Common myeloid progenitor, CD34-positive (primary cell): ENCODE data around the gene HDAC4.

Experiments used
- CTCF ChIA-PET: fragments of 350-600 bp; sonication (Branson Sonifier 250); formaldehyde crosslinking; loops from one replicate; lab custom pipeline; 2021; ENCODE audit warnings: antibody characterized with exemption; lab: Charles Lee
- POLR2A ChIA-PET: fragments of 350-600 bp; sonication (Branson Sonifier 250); formaldehyde crosslinking; loops from one replicate; lab custom pipeline; 2021; ENCODE audit warnings: antibody characterized with exemption; lab: Charles Lee
- DNase-seq, 3 donors: peaks; one replicate each; pipeline versions ENCODE4 v3.0.0 to v3.0.0-alpha.2; 2013
- H3K27ac ChIP-seq, 2 experiments: 1 replicate in 1 of 2; 2 replicates in 1 of 2; pipeline ENCODE4 v1.7.0; 2013; ENCODE audit warnings: inconsistent platforms in 2 of 2, low read length in 2 of 2, mild to moderate bottlenecking in 2 of 2, low read depth in 1 of 2, moderate library complexity in 1 of 2; ENCODE audit not compliant: severe bottlenecking in 2 of 2, insufficient read depth in 1 of 2, poor library complexity in 1 of 2
- H3K27me3 ChIP-seq, 5 experiments: replicated peaks in 2 of 5; 1 replicate in 3 of 5; 2 replicates in 2 of 5; pipeline versions ENCODE4 v1.6.1 to v1.7.0; 2013; ENCODE audit warnings: low read length in 4 of 5, mild to moderate bottlenecking in 2 of 5, moderate library complexity in 2 of 5, inconsistent platforms in 1 of 5; ENCODE audit not compliant: insufficient read depth in 5 of 5, control insufficient read depth in 4 of 5
- H3K36me3 ChIP-seq, 4 experiments: 1 replicate in 2 of 4; 2 replicates in 2 of 4; pipeline versions ENCODE4 v1.6.1 to v1.7.0; 2013; ENCODE audit warnings: low read length in 3 of 4, control low read depth in 1 of 4, mild to moderate bottlenecking in 1 of 4; ENCODE audit not compliant: control insufficient read depth in 4 of 4, insufficient read depth in 4 of 4
- H3K4me1 ChIP-seq, 4 experiments: 1 replicate in 3 of 4; 2 replicates in 1 of 4; pipeline versions ENCODE4 v1.6.1 to v1.7.1; 2013; ENCODE audit warnings: low read length in 3 of 4, mild to moderate bottlenecking in 3 of 4, control low read depth in 1 of 4, inconsistent platforms in 1 of 4, moderate library complexity in 1 of 4; ENCODE audit not compliant: control insufficient read depth in 4 of 4, insufficient read depth in 4 of 4; ENCODE audit errors: control extremely low read depth in 1 of 4
- H3K4me3 ChIP-seq, 7 experiments: 1 replicate in 4 of 7; 2 replicates in 3 of 7; pipeline versions ENCODE4 v1.5.1 to v1.7.0; 2013; ENCODE audit warnings: mild to moderate bottlenecking in 7 of 7, low read length in 6 of 7, moderate library complexity in 6 of 7, inconsistent platforms in 2 of 7, low read depth in 2 of 7, control low read depth in 1 of 7; ENCODE audit not compliant: insufficient read depth in 4 of 7, control insufficient read depth in 1 of 7; ENCODE audit errors: extremely low read depth in 1 of 7
- H3K9me3 ChIP-seq, 5 experiments: 1 replicate in 4 of 5; 2 replicates in 1 of 5; pipeline versions ENCODE4 v1.6.1 to v1.7.1; 2013; ENCODE audit warnings: low read length in 4 of 5, mild to moderate bottlenecking in 2 of 5, inconsistent platforms in 1 of 5, low read depth in 1 of 5, moderate library complexity in 1 of 5; ENCODE audit not compliant: control insufficient read depth in 4 of 5, insufficient read depth in 2 of 5; ENCODE audit errors: control extremely low read depth in 1 of 5
- WGBS: methylation state at CpG from one replicate; pipeline ENCODE4 v1.1.5; 2013; ENCODE audit not compliant: insufficient coverage; 5-methylcytosine and 5-hydroxymethylcytosine counted together

The HDAC4 gene

GRCh38 chr2:239025951-239026461, 374.8 kb downstream of the HDAC4 start:
- H3K4me1 ChIP-seq = no peaks in the 10 kb centered on the region
- H3K27ac ChIP-seq = no peak overlapping the region
- POLR2A ChIA-PET = no interaction called here
- 79% methylated on average over 10 of the region's 14 CpGs for WGBS
- peaks cover 0 to 33% (median 8%) of the 10 kb centered on the region in 5 experiments for H3K27me3 ChIP-seq
- H3K36me3 ChIP-seq = no peaks in the 10 kb centered on the region
- CTCF ChIA-PET = no interaction called here
- no peak for DNase-seq
- no peaks in the 10 kb centered on the region for H3K9me3 ChIP-seq
- H3K4me3 ChIP-seq = no peak overlapping the region

- WGBS = 89% methylated on average over 18 of the region's 20 CpGs
- peaks cover 0 to 34% (median 3%) of the 10 kb centered on the region in 5 experiments for H3K27me3 ChIP-seq
- ChIA-PET POLR2A (no interaction called here), CTCF (no interaction called here)
- no peak overlapping the region for H3K27ac ChIP-seq
- H3K36me3 ChIP-seq = no peaks in the 10 kb centered on the region
- no peaks in the 10 kb centered on the region for H3K9me3 ChIP-seq
- no peak for DNase-seq
- H3K4me1 ChIP-seq = no peaks in the 10 kb centered on the region
- H3K4me3 ChIP-seq = no peak overlapping the region
Measured at GRCh38 chr2:239025096-239025801, 375.6 kb downstream of the HDAC4 start.

- Histone ChIP-seq H3K27me3 (peaks cover 0 to 24% (median 1%) of the 10 kb centered on the region in 5 experiments), H3K9me3 (no peaks in the 10 kb centered on the region), H3K27ac (no peak overlapping the region), H3K36me3 (no peaks in the 10 kb centered on the region), H3K4me3 (no peak overlapping the region), H3K4me1 (no peaks in the 10 kb centered on the region)
- ChIA-PET POLR2A (no interaction called here), CTCF (no interaction called here)
- no peak for DNase-seq
- WGBS = 98% methylated on average over 7 of the region's 7 CpGs
Measured at GRCh38 chr2:239024226-239024625, 376.6 kb downstream of the HDAC4 start.

GRCh38 chr2:239022437-239023260, 378.2 kb downstream of the HDAC4 start:
- Histone ChIP-seq H3K4me1 (no peaks in the 10 kb centered on the region), H3K27ac (no peak overlapping the region), H3K27me3 (peaks cover 0 to 20% (median 1%) of the 10 kb centered on the region in 5 experiments), H3K4me3 (no peak overlapping the region), H3K9me3 (no peaks in the 10 kb centered on the region), H3K36me3 (no peaks in the 10 kb centered on the region)
- ChIA-PET CTCF (no interaction called here), POLR2A (no interaction called here)
- no peak for DNase-seq
- WGBS = 93% methylated on average over 12 of the region's 16 CpGs

- no peak for DNase-seq
- Histone ChIP-seq H3K4me1 (no peaks in the 10 kb centered on the region), H3K4me3 (no peak overlapping the region), H3K27ac (no peak overlapping the region), H3K36me3 (no peaks in the 10 kb centered on the region), H3K9me3 (no peaks in the 10 kb centered on the region), H3K27me3 (peaks cover 0 to 20% (median 1%) of the 10 kb centered on the region in 5 experiments)
- WGBS = 88% methylated on average over 16 of the region's 18 CpGs
- ChIA-PET POLR2A (no interaction called here), CTCF (no interaction called here)
Measured at GRCh38 chr2:239021651-239022436, 379.0 kb downstream of the HDAC4 start.

- Histone ChIP-seq H3K27me3 (peaks cover 0 to 20% (median 1%) of the 10 kb centered on the region in 5 experiments), H3K36me3 (no peaks in the 10 kb centered on the region), H3K27ac (no peak overlapping the region), H3K9me3 (no peaks in the 10 kb centered on the region), H3K4me3 (no peak overlapping the region), H3K4me1 (no peaks in the 10 kb centered on the region)
- 88% methylated on average over 4 of the region's 6 CpGs for WGBS
- no peak for DNase-seq
- CTCF ChIA-PET = no interaction called here
- POLR2A ChIA-PET = no interaction called here
Measured at GRCh38 chr2:239021224-239021623, 379.6 kb downstream of the HDAC4 start.
